Middle frontal gyrus (tissue), 1 donor: ENCODE measurements around the gene SHD.
"Not testable (repeated sequence)": the region's sequence is repeated elsewhere in the genome, so short reads cannot be mapped to it uniquely, and the experiment has no call there.

Source experiments
- DNase-seq: peaks from one replicate; pipeline ENCODE4 v3.0.0-alpha.2; 2015; ENCODE audit warnings: low spot score; ENCODE audit errors: extremely low spot score

Gene SHD

DNA sequence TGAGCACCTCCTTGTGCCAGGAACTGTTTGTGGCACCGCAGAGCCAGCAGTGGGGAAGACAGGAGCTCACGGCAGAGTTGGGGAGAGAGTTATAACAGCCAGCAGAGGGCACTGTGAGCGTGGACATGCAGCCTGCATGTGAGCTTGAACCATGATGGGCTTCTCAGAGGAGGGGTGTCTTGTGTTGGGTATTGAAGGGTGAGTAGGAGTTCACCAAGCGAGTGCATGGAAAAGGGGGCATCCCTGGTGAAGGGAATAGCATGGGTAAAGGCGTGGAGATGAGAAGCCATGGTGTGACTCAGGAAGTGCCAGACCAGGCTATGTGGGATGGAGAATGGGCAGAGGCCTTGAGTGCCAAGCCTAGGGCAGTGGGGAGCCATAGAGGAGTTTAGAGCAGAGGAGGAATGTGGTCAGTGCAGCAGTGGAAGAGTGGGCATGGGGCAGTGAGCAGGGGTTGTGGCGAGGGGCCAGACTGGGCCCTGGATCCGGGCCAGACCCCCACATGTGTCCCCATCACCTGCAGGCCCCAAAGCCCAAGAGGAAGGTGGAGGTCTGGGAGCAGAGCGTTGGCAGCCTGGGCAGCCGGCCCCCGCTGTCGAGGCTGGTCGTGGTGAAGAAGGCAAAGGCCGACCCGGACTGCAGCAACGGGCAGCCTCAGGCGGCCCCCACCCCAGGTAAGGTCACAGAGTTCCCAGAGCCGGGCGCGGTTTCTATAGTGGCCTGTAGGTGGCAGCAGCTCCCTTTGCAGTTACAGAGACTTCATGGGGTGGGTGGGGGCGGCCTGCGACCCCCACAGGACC is 11.8 kb upstream of the SHD start:
- no peak for DNase-seq

- no peak for DNase-seq
These were observed 10.9 kb upstream of the SHD start for GRCh38 chr19:4267901-4268815.

DNA sequence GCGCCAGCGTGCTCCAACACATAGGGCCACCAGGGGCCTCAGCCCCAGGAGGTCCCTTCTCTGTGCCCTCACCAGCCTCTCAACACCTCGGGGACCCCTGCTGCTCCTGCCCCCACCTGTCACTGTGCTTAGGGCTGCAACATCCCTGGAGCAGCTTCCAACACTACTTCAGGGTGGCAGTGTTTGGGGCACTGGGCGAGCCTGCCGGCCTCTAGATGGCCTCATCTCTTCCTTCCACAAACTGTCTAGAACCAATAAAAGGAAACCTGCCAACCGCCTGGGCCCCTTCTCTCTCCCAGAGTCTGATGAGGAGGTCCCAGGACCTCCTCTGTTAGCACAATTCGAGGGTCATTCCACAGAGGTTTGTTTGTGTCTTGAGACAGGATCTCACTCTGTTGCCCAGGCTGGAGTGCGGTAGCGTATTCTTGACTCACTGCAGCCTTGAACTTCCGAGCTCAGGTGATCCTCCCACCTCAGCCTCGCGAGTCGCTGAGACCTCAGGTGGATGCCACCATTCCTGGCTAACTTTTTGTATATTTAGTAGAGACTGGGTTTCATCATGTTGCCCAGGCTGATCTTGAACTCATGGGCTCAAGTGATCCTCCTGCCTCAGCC is 10.1 kb upstream of the SHD start:
- no peak for DNase-seq

GRCh38 chr19:4272894-4273293 is 6.2 kb upstream of the SHD start:
- DNase-seq = no peak

GRCh38 chr19:4274321-4274686 is 4.8 kb upstream of the SHD start:
- DNase-seq = not testable (repeated sequence)

GRCh38 chr19:4277191-4277696 is 1.8 kb upstream of the SHD start:
- no peak for DNase-seq

- no peak for DNase-seq
These were observed 1.1 kb upstream of the SHD start for GRCh38 chr19:4278010-4278409.

DNA sequence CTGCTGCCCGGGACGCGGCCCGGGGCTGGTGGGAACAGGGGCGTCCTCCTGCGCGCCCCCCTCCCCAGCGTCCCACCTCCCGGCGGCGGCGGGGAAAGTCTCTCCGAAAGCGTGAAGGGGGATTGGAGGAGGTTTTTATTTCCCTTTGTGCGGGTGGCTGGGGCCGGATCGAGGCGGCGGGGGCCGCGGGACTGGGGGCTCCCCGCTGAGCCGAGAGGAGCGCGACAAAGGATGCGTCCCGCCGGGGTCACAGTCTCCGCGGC is 132 bp downstream of the SHD start:
- no peak for DNase-seq

DNA sequence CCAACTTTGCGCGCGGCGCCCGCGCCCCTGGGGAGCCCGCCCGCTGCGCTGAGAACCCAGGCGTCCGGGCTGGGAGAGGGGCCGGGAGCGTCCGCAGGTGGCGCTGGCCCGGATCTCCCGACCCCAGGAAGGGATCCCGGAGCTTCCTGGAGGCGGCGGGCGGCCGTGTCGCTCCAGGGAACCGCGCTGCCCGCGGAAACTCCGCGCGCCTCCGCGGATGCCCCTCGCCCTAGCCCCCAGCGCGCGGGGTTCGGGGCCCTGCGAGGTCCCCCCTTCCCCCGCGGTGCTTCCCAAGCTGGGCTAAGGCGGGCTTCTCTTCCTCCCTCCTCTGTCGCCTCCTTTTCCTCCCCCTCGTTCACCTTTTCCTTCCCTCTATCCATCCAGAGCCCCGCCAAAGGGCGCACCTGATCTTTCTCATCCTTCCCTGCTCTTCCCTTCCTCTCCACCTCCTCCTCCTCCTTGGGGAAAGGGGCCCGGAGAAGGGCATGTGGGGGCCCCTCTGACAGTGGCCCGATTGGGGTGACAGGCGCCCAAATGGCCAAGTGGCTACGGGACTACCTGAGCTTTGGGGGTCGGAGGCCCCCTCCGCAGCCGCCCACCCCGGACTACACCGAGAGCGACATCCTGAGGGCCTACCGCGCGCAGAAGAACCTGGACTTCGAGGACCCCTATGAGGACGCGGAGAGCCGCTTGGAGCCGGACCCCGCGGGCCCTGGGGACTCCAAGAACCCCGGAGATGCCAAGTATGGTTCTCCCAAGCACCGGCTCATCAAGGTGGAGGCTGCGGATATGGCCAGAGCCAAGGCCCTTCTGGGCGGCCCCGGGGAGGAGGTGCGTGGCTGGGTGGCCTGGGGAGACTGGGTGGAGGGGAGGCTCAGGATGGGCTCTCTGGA is 710 bp downstream of the SHD start:
- no peak for DNase-seq

DNA sequence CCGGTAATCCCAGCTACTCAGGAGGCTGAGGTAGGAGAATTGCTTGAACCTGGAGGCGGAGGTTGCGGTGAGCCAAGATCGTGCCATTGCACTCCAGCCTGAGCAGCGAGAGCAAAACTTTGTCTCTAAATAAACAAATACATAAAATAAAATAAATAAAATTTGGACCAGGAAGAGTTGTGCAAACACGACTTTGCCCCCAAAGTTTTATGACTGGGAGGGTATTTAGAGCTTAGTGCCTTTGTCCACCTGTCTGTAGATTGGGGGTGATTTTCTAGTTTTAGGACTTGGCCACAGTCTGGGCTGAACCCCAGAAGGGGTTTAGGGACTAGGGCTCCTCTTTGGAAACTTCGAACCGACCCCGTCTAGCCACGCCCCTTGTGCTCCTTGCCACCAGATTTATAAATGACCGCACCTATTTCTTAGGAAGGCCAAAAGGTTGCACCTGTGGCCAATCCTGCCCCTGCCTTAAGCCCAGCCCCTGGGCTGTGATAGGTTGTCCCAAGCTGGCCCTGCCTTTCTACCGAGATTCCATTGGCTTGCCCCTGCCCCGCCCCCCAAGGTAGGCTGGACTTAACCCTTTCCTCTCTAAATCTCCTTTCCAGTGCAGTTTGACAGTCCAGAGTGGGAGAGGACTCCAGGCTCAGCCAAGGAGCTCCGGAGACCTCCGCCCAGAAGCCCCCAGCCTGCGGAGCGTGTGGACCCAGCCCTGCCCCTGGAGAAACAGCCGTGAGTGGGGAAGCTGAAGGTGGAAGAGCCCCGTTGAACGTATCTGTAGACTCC is 5.3 kb downstream of the SHD start:
- no peak for DNase-seq

DNA sequence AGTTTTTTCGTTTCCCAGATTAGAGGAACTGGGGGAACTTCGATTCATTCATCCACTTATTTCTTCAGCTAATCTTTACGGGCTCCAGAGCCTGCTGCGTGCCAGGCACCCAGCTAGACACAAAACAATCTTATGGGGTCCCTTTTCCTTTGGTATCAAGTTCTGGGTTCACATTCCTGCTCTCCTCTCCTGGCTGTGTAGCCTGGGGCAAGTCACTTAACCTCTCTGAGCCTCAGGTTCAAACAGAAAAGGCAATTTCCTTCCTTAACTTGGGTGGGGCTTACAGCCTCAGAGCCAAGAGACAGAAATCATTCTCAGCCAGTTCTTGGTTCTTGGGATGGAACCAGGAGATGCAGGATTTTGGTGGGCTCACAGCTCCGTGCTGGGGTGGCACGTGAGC is 5.9 kb downstream of the SHD start:
- no peak for DNase-seq

GRCh38 chr19:4286141-4286540 is 7.1 kb downstream of the SHD start:
- not testable (repeated sequence) for DNase-seq

DNA sequence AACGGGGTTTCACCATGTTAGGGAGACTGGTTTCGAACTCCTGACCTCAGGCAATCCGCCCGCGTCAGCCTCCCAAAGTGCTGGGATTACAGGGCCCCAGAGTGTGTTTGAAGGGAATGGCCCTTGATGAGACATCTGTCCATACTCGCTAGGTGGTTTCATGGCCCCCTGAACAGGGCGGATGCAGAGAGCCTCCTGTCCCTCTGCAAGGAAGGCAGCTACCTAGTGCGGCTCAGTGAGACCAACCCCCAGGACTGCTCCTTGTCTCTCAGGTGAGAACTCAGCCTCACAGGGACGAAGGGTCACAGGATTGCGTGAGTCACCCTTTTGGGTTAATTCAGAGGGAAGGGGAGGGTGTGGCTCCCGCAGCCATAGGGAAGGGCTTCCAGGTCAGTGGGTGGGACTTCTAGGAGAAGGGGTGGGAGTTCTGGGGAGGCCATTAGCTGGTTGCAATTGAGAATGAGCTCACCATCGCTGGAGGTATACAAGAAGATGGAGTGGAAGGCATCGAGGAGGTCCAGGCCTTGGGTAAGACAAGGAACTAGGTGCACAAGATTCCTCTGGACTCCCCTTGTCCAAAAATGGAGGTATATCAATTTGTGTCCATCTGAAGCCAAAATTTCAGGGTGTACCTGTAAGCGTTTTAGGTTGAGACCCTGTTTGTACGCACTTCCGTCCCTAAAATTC is 9.2 kb downstream of the SHD start:
- no peak for DNase-seq

- DNase-seq = no peak
These were observed 12.2 kb downstream of the SHD start for GRCh38 chr19:4291184-4291732.

DNA sequence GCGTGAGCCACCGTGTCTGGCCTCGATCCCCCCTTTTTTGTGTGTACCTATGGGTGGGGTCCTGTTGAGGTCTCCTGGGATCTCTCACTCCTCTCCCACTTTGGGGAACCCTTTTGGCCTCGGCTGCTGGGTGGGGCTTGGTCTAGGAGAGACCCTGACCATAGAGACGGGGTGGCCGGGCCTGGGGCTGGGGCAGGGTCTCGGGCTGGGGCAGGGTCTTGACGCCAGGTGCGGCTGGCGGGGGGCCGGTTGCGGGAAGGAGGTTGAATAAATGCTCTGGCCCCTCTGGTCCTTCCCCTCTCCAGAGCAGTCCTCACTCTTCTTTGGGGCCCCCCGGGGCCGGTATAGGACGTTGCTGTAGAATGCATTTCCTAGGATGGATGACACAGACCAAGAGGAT is 13.4 kb downstream of the SHD start:
- no peak for DNase-seq

DNA sequence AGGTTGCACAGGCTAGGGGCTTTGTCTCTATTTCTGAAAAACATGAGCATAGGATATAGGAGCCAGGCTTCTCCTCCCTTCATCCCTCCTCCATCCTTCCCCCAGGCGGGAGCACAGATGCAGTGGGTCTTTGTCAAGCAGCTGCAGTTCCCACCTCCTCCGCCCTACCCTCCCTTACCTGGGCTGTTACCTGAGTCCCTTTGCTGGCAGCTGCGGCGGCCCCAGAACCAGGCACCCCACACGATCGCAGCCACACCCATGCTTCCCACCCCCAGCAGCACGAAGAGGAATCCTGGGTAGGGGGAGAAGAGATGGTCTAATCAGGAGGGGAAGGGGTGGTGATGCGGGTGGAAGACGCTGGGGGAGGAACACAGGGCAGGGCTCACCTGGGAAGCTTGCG is 15.3 kb downstream of the SHD start:
- DNase-seq = no peak

- no peak for DNase-seq
These were observed 17.1 kb downstream of the SHD start for GRCh38 chr19:4295972-4296771.

DNA sequence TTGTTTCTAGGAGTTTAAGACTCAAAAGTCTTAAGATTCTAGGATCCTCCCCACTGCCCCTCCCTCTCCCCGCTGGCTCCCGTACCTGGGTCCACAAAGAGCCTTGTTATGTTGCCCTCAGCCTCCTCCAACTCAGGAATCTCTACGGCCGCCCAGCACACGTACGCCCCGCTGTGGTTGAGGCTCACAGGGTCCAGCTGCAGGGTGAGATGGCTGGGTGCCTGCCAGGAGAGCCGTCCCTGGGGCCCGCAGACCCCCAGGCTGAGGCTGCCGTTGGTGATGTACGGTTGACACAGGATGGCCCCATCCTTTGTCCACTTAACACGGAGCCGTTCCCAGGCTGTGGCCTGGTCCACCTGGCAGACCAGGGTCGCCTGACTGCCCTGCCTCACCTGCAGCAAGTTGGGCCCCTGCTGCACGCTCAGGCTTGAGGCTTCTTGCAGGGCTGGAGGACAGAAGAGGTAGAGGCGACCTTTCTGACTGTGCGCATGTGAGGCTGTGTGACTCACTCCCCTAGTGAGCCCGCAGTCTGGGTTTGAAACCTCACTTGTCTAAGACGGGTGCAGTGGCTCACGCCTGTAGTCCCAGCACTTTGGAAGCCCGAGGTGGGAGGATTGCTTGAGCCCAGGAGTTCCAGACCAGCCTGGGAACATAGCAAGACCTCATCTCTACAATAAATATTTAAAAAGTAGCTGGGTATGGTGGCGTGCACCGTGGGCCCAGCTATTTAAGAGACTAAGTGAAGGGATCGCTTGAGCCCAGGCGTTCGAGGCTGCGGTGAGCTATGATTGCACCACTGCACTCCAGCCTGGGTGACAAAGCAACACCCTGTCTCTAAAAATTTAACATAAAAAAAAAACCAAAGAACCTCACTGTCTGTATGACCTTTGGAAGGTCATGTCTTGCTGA is 19.1 kb downstream of the SHD start:
- no peak for DNase-seq
